ENCODE measurements around the gene ACOT7. TPM values are rescaled to one million over a fixed set of nuclear protein-coding genes. Genes with fewer than 3 reads are reported as not detected.

ACOT7 gene
- total and polyA plus RNA-seq, 2 experiments from 2014 or later = 167 to 169 TPM

GRCh38 chr1:6384962-6385361 lies 8.6 kb downstream of the ACOT7 start (continued):
- TF ChIP-seq REST (IDR thresholded peaks at IDR 0.05; ENCODE audit: unreplicated experiment) (no peak), EZH2phosphoT487 (IDR thresholded peaks at IDR 0.05; ENCODE audit: unreplicated experiment) (no peak), CTCF (conservative IDR thresholded peaks at IDR 0.05; ENCODE audit: low read depth in 2 of 2) (no peak), CREB1 (CRISPR knock-in tag; IDR thresholded peaks at IDR 0.05; ENCODE audit: low read depth) (no peak), STAT1 (IDR thresholded peaks at IDR 0.05; ENCODE audit: unreplicated experiment) (no peak), JUNB (IDR thresholded peaks at IDR 0.05; ENCODE audit: unreplicated experiment) (no peak)

- Histone ChIP-seq H3K4me1 (ENCODE audit: insufficient read depth) (peaks cover 33% of the 10 kb centered on the region), H3K4me2 (no peak overlapping the region), H3K27me3 (ENCODE audit: insufficient read depth) (no peaks in the 10 kb centered on the region), H3K27ac (ENCODE audit: low read depth) (no peak overlapping the region), H2AFZ (no peak overlapping the region), H3F3A (replicated peaks; ENCODE audit: low read depth) (peaks cover 10% of the 10 kb centered on the region), H3K9me2 (ENCODE audit: insufficient read depth) (no peaks in the 10 kb centered on the region), H4K20me1 (replicated peaks; ENCODE audit: insufficient read depth) (peaks cover 25% of the 10 kb centered on the region), H3K79me2 (replicated peaks; ENCODE audit: insufficient read depth) (peaks cover 96% of the 10 kb centered on the region), H3K36me3 (ENCODE audit: insufficient read depth) (no peaks in the 10 kb centered on the region; the same call in 1 of the 2 replicates), H3K4me3 (no peak overlapping the region)
- DNase-seq (ENCODE audit: low spot score) (no peak), ATAC-seq (no peak)
- peaks cover 11% of the 10 kb centered on the region; the same call in 2 of the 3 replicates for H3K9me3 Mint-ChIP-seq
- peaks cover 25% of the 10 kb centered on the region for H3K36me3 Mint-ChIP-seq (ENCODE audit: low read depth)
- H3K4me3 Mint-ChIP-seq = no peak overlapping the region
- no peak for TF ChIP-seq JUNB (IDR thresholded peaks at IDR 0.05; ENCODE audit: unreplicated experiment)
- TF ChIP-seq POLR2AphosphoS5 (IDR thresholded peaks at IDR 0.05; ENCODE audit: low read depth) = no peak
- H3K27me3 Mint-ChIP-seq (ENCODE audit: insufficient read depth, low read depth, poor library complexity) = peaks cover 13% of the 10 kb centered on the region
- H3K27ac Mint-ChIP-seq = no peak overlapping the region
- peaks cover 34% of the 10 kb centered on the region for H3K4me1 Mint-ChIP-seq
Observed at GRCh38 chr1:6384135-6384534, 9.4 kb downstream of the ACOT7 start.

GRCh38 chr1:6380037-6380436 lies 13.5 kb downstream of the ACOT7 start:
- no peak overlapping the region for H3K4me3 ChIP-seq
- H3K9me2 ChIP-seq (ENCODE audit: insufficient read depth) = no peaks in the 10 kb centered on the region
- Mint-ChIP-seq H3K27me3 (ENCODE audit: insufficient read depth, low read depth, poor library complexity) (peaks cover 4% of the 10 kb centered on the region), H3K27ac (no peak overlapping the region), H3K9me3 (peaks cover 11% of the 10 kb centered on the region; the same call in 2 of the 3 replicates), H3K4me3 (no peak overlapping the region), H3K36me3 (ENCODE audit: low read depth) (peaks cover 26% of the 10 kb centered on the region; the same call in 2 of the 3 replicates), H3K4me1 (peaks cover 12% of the 10 kb centered on the region)
- no peak overlapping the region for H3K27ac ChIP-seq (ENCODE audit: low read depth)
- peaks cover 48% of the 10 kb centered on the region for H4K20me1 ChIP-seq (replicated peaks; ENCODE audit: insufficient read depth)
- no peak overlapping the region for H3K4me2 ChIP-seq
- H2AFZ ChIP-seq = no peak overlapping the region
- ATAC-seq (no peak), DNase-seq (ENCODE audit: low spot score) (no peak)
- no peaks in the 10 kb centered on the region for H3K27me3 ChIP-seq (ENCODE audit: insufficient read depth)
- peaks cover 7% of the 10 kb centered on the region for H3K4me1 ChIP-seq (ENCODE audit: insufficient read depth)
- TF ChIP-seq CREB1 (CRISPR knock-in tag; IDR thresholded peaks at IDR 0.05; ENCODE audit: low read depth) = no peak
- TF ChIP-seq ZNF331 (CRISPR knock-in tag; IDR thresholded peaks at IDR 0.05; ENCODE audit: low read depth) = no peak
- no peak for TF ChIP-seq EZH2phosphoT487 (IDR thresholded peaks at IDR 0.05; ENCODE audit: unreplicated experiment)
- TF ChIP-seq NANOG (IDR thresholded peaks at IDR 0.05; ENCODE audit: borderline replicate concordance) = no peak
- TF ChIP-seq STAT1 (IDR thresholded peaks at IDR 0.05; ENCODE audit: unreplicated experiment) = no peak
- TF ChIP-seq POLR2AphosphoS5 (IDR thresholded peaks at IDR 0.05; ENCODE audit: low read depth) = no peak
- H3F3A ChIP-seq (replicated peaks; ENCODE audit: low read depth) = no peaks in the 10 kb centered on the region
- H3K79me2 ChIP-seq (replicated peaks; ENCODE audit: insufficient read depth) = peaks cover 97% of the 10 kb centered on the region
- H3K36me3 ChIP-seq (ENCODE audit: insufficient read depth) = no peaks in the 10 kb centered on the region; the same call in 1 of the 2 replicates

Data from GM23338 (cell line).